HepG2 (cell line): ENCODE results near the gene SGPP1. TPM values are rescaled to one million over a fixed set of nuclear protein-coding genes. Genes with fewer than 3 reads are reported as not detected.

Source experiments
- E2F1 ChIP-seq: sonication (generic); formaldehyde crosslinking; IDR thresholded peaks from 2 replicates; pipeline ENCODE4 v1.5.0; 2020; ENCODE audit warnings: missing genetic modification reagents
- E2F5 ChIP-seq: sonication (generic); formaldehyde crosslinking; conservative IDR thresholded peaks from 2 replicates; pipeline ENCODE4 v1.4.0; 2020; ENCODE audit warnings: missing genetic modification reagents
- ETV6 ChIP-seq: sonication (generic); formaldehyde crosslinking; conservative IDR thresholded peaks from 2 replicates; pipeline ENCODE4 v1.4.0; 2020; ENCODE audit warnings: missing genetic modification reagents
- GATAD1 ChIP-seq: IDR thresholded peaks from 2 replicates; pipeline ENCODE4 v1.6.1; 2016; ENCODE audit warnings: missing genetic modification reagents, missing compliant biosample characterization
- GTF3A ChIP-seq: sonication (generic); formaldehyde crosslinking; conservative IDR thresholded peaks from 2 replicates; pipeline ENCODE4 v1.4.0; 2020; ENCODE audit warnings: mild to moderate bottlenecking, missing genetic modification reagents
- JUND ChIP-seq: sonication (generic); formaldehyde crosslinking; IDR thresholded peaks from 2 replicates; pipeline ENCODE4 v1.8.0; 2022; ENCODE audit warnings: mild to moderate bottlenecking, missing genetic modification reagents
- MAFF ChIP-seq: IDR thresholded peaks from 2 replicates; pipeline ENCODE4 v1.6.1; 2011; ENCODE audit warnings: low read depth, low read length, improper control_type of control experiment
- NFE2L2 ChIP-seq: fragments of 150-350 bp; IDR thresholded peaks from 2 replicates; pipeline ENCODE4 v1.6.1; 2014; ENCODE audit warnings: low read length
- RXRB ChIP-seq: IDR thresholded peaks from 2 replicates; pipeline ENCODE4 v1.6.1; 2016; ENCODE audit warnings: borderline replicate concordance, missing genetic modification reagents, missing compliant biosample characterization
- SMYD3 ChIP-seq: sonication (generic); formaldehyde crosslinking; IDR thresholded peaks from 2 replicates; pipeline ENCODE4 v1.8.1; 2023; ENCODE audit warnings: mild to moderate bottlenecking, missing genetic modification reagents
- SOX6 ChIP-seq, 2 experiments: fragments of 450-650 bp in 1 of 2; sonication (generic) in 1 of 2; formaldehyde crosslinking in 1 of 2; IDR thresholded peaks; 2 replicates each; pipeline versions ENCODE4 v1.4.0 to v1.6.1; 2017 to 2020; ENCODE audit warnings: antibody characterized with exemption in 1 of 2, mild to moderate bottlenecking in 1 of 2, missing genetic modification reagents in 1 of 2
- ZNF441 ChIP-seq: sonication (generic); formaldehyde crosslinking; IDR thresholded peaks from 2 replicates; pipeline ENCODE4 v1.7.0; 2021; ENCODE audit warnings: missing genetic modification reagents, borderline replicate concordance
- ZNF720 ChIP-seq: sonication (generic); formaldehyde crosslinking; IDR thresholded peaks from 2 replicates; pipeline ENCODE4 v1.4.0; 2020; ENCODE audit warnings: missing genetic modification reagents
- ZSCAN9 ChIP-seq: IDR thresholded peaks from 2 replicates; pipeline ENCODE4 v1.6.1; 2016; ENCODE audit warnings: borderline replicate concordance
- polyA plus RNA-seq, 8 experiments: library from polyadenylated mRNA; depleted of rRNA in 3 of 8; stranded (reverse) in 7 of 8; unstranded in 1 of 8; fragments of >200 nt; fragmentation: Illumina TruSeq in 4 of 8; extraction: Trizol in 4 of 8; gene quantifications; 2 replicates each; pipeline versions ENCODE4 v1.2.1 to v1.2.3, GENCODE V29; 2011 to 2016; ENCODE audit warnings: low read depth in 4 of 8, missing spikeins in 1 of 8, mixed read lengths in 1 of 8; ENCODE audit not compliant: insufficient read depth in 1 of 8
- total RNA-seq, 5 experiments: library from RNA; depleted of rRNA; stranded (reverse); fragments of >200 nt; fragmentation: Illumina TruSeq; extraction: Trizol; gene quantifications; 2 replicates each; pipeline ENCODE4 v1.2.3, GENCODE V29; 2016; ENCODE audit warnings: low read depth in 1 of 5
- TF ChIP-seq, protein P1 (sequence below): sonication (generic); formaldehyde crosslinking; IDR thresholded peaks from 2 replicates; pipeline ENCODE4 v1.4.0; 2020; ENCODE audit warnings: missing genetic modification reagents
- TF ChIP-seq, protein P2 (sequence below): sonication (generic); formaldehyde crosslinking; IDR thresholded peaks from 2 replicates; pipeline ENCODE4 v1.4.0; 2020; ENCODE audit warnings: missing genetic modification reagents, borderline replicate concordance

Gene SGPP1
- total and polyA plus RNA-seq, 2 of the 13 experiments (the other 11 are each of a cell fraction or from before 2014, with no cell fraction given) = 6.4 to 6.8 TPM

DNA sequence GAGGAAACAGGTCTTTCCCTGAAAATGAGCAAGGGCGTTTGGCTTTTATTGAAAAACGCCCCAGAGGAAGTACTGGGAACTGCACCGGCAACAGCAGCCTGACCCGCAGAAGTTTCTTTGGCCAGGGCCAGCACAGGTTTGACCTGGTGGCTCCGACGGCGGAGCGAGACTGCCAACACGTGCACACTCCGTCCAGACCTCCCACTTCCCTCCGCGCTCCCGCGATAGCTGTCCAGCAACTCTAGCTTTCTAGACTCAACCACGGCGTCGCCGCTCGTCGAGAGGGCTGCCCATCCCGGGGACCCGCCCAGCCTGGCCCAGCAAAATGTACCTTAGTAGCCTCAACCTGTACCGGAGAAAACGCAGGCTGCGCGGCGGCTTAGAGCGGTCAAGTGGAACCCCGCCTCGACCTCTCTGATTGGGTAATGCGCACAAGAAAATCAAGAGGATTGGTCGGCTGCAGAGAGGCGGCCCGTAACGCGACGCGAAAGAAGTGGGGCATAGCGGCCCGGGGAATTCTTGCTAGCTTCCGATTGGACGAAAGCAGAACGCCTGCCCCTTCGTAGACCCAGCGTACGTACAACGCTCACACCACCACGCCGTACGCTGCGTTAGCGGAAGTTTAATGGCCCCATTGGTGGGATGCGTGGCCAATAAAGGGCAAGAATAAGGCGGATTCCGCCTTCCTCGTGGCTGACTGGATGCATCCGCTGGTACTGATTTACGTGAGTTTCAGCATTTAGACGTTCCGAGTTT lies 86.2 kb downstream of the SGPP1 start, which contains the start of gene WDR89 (continued):
- TF ChIP-seq E2F1 (peak; percentile 73), JUND (CRISPR knock-in tag) (0 out of 2 replicates have a peak, but pooled peaks have one; percentile 45), GATAD1 (peak; percentile 86), E2F5 (peak; percentile 59; the same call in 1 of the 2 replicates), ZSCAN9 (CRISPR knock-in tag) (peak; percentile 90), NFE2L2 (no peak), RXRB (peak; percentile 54), SOX6 (IDR thresholded peaks at IDR 0.05) (no peak), SOX6 (CRISPR knock-in tag; IDR thresholded peaks at IDR 0.05) (peak; percentile 76), ZNF720 (CRISPR knock-in tag) (no peak), ZNF441 (peak; percentile 95), GTF3A (CRISPR knock-in tag) (no peak), SMYD3 (CRISPR knock-in tag) (no peak), MAFF (0 out of 2 replicates have a peak, but pooled peaks have one; percentile 19), ETV6 (peak; percentile 77; the same call in 1 of the 2 replicates)
- TF ChIP-seq, protein P1, sequence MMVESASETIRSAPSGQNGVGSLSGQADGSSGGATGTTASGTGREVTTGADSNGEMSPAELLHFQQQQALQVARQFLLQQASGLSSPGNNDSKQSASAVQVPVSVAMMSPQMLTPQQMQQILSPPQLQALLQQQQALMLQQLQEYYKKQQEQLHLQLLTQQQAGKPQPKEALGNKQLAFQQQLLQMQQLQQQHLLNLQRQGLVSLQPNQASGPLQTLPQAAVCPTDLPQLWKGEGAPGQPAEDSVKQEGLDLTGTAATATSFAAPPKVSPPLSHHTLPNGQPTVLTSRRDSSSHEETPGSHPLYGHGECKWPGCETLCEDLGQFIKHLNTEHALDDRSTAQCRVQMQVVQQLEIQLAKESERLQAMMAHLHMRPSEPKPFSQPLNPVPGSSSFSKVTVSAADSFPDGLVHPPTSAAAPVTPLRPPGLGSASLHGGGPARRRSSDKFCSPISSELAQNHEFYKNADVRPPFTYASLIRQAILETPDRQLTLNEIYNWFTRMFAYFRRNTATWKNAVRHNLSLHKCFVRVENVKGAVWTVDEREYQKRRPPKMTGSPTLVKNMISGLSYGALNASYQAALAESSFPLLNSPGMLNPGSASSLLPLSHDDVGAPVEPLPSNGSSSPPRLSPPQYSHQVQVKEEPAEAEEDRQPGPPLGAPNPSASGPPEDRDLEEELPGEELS (CRISPR knock-in tag) = peak; percentile 62; the same call in 1 of the 2 replicates
- TF ChIP-seq, protein P2, sequence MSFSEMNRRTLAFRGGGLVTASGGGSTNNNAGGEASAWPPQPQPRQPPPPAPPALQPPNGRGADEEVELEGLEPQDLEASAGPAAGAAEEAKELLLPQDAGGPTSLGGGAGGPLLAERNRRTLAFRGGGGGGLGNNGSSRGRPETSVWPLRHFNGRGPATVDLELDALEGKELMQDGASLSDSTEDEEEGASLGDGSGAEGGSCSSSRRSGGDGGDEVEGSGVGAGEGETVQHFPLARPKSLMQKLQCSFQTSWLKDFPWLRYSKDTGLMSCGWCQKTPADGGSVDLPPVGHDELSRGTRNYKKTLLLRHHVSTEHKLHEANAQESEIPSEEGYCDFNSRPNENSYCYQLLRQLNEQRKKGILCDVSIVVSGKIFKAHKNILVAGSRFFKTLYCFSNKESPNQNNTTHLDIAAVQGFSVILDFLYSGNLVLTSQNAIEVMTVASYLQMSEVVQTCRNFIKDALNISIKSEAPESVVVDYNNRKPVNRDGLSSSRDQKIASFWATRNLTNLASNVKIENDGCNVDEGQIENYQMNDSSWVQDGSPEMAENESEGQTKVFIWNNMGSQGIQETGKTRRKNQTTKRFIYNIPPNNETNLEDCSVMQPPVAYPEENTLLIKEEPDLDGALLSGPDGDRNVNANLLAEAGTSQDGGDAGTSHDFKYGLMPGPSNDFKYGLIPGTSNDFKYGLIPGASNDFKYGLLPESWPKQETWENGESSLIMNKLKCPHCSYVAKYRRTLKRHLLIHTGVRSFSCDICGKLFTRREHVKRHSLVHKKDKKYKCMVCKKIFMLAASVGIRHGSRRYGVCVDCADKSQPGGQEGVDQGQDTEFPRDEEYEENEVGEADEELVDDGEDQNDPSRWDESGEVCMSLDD (CRISPR knock-in tag) = peak; percentile 72; the same call in 1 of the 2 replicates
- TF ChIP-seq, all 625 proteins: peak for 383
